NB4 (cell line): ENCODE measurements around the gene ZNF79.

Experiments
- DNase-seq: peaks from one replicate; pipeline ENCODE4 v3.0.0; 2010; ENCODE audit warnings: low read depth
- H3K4me3 ChIP-seq: one replicate; pipeline ENCODE4 v1.5.1; 2011; ENCODE audit warnings: mild to moderate bottlenecking, low read depth, low read length, moderate library complexity
- CTCF ChIP-seq: IDR thresholded peaks from one replicate; pipeline ENCODE4 v1.5.1; 2012; ENCODE audit warnings: low read depth, low read length
- MYC ChIP-seq: IDR thresholded peaks from 2 replicates; pipeline ENCODE4 v1.6.1; 2011; ENCODE audit warnings: low read depth, low read length
- POLR2A ChIP-seq: IDR thresholded peaks from 2 replicates; pipeline ENCODE4 v1.6.1; 2011; ENCODE audit warnings: mild to moderate bottlenecking; ENCODE audit not compliant: insufficient read length; ENCODE audit errors: extremely low read depth
- TF ChIP-seq, protein P1 (sequence below): IDR thresholded peaks from 2 replicates; pipeline ENCODE4 v1.6.1; 2011; ENCODE audit warnings: low read depth, low read length

Gene ZNF79

DNA sequence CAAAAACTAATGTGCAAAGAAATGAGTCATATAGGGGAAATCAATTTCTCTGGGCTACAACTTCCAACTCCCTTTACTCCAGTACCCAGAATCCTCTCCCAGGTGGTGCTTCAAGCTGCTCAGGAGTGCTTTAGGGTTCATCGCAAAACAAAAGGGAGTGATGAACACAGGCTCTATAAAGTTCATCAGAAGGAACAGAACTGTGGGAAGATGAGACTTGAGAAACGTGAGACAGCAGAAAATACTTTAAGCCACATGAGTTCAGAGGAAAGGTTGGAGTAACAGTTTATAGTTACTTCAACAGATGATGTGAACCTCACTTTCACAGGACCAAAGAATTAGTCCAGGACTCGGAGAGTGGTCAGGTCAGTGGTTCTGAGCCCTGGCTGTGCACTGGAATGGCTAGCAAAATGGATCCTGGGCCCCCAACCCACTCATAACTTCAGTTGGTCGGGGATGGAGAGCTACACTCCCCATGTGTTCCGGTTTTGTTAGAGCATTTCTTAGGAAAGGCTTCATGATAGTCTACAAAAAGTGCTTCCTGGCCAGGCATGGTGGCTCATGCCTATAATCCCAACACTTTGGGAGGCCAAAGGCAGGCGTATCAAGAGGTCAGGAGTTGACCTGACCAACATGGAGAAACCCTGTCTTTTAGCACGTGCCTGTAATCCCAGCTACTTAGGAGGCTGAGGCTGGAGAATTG, 22.7 kb downstream of the ZNF79 start:
- no peak overlapping the region for H3K4me3 ChIP-seq
- TF ChIP-seq POLR2A, result no peak
- no peak for TF ChIP-seq CTCF
- TF ChIP-seq MYC, result no peak
- TF ChIP-seq, protein P1, sequence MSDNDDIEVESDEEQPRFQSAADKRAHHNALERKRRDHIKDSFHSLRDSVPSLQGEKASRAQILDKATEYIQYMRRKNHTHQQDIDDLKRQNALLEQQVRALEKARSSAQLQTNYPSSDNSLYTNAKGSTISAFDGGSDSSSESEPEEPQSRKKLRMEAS, result no peak
- peak; percentile 46 for DNase-seq

DNA sequence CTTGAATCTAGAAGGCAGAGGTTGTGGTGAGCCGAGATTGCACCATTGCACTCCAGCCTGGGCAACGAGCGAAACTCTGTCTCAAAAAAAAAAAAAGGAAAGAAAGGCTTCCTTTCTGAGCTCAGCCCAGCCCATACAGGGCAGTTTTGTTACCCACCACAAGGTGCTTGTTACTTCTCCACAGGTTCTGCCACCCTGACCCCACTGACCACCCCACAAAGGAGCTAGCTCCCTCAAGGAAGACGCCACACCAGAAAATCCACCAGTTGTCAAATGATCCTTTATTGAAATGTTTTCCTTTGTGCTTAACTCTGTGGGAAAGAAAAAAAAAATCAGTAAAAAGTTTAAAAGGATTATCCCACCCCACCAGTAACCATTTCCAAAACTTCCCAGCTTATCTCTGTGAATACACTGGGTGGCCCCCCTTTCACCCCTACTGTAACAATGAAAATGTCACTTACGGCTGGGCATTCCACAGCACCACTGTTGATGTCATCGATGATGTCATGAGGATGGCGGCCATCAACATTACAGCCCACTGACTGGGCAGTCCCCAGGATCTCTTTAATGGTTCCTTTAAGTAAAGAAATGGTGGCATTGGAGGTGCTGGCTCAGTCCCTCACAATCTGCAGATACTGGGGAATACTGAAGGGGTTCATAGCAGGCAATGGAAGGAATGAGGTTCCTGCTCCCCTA, 23.4 kb downstream of the ZNF79 start:
- DNase-seq, result peak; percentile 38
- peak overlapping the region; percentile 100 for H3K4me3 ChIP-seq
- TF ChIP-seq POLR2A, result no peak
- no peak for TF ChIP-seq MYC
- TF ChIP-seq, protein P1, result no peak
- TF ChIP-seq CTCF, result no peak

DNA sequence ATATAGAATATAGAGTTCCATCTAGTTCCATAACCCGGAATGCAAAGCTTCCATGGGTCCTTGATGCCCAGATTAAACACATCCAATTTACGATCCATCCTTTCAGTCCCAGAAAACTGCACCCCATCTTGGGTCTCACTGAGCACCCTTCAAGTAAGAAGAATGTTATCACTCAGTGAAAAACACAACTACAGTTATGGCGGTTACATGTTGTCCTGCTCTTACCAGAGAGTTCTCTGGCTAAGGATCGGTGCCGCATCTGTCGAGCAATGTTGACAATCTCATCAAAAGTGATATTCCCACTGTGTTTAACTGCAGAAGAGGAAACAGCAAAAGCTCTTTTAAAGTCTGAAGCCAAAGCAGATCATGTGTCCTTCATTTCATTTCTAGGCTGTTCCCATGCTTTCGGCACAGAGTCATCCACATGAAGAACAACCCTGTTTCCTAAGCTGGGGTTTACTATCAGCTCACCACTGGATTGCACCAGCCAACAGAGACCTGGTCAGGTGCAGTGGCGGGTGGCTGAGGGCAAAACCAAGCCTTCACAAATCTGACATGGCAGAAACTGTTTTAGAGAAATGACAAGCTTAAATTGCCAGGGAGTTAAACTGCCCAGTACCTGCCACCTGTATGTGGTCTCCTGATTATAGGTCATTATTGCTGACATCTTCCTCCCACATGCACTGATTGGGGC, 24.1 kb downstream of the ZNF79 start:
- H3K4me3 ChIP-seq, result peak overlapping the region; percentile 100
- DNase-seq, result peak; percentile 17
- TF ChIP-seq MYC (no peak), CTCF (no peak), POLR2A (no peak)
- TF ChIP-seq, protein P1, result no peak

GRCh38 chr9:127449332-127449966, 25.3 kb downstream of the ZNF79 start:
- peak overlapping the region; percentile 100 for H3K4me3 ChIP-seq
- TF ChIP-seq POLR2A, result no peak
- TF ChIP-seq, protein P1, result no peak
- no peak for TF ChIP-seq MYC
- no peak for TF ChIP-seq CTCF
- peak; percentile 16 for DNase-seq

GRCh38 chr9:127450243-127450760, 26.1 kb downstream of the ZNF79 start:
- peak overlapping the region; percentile 100 for H3K4me3 ChIP-seq
- peak; percentile 35 for DNase-seq
- TF ChIP-seq MYC (no peak), POLR2A (no peak), CTCF (no peak)
- TF ChIP-seq, protein P1, result no peak
